Measurements from ENCODE around the gene TBC1D17.

TBC1D17 gene

DNA sequence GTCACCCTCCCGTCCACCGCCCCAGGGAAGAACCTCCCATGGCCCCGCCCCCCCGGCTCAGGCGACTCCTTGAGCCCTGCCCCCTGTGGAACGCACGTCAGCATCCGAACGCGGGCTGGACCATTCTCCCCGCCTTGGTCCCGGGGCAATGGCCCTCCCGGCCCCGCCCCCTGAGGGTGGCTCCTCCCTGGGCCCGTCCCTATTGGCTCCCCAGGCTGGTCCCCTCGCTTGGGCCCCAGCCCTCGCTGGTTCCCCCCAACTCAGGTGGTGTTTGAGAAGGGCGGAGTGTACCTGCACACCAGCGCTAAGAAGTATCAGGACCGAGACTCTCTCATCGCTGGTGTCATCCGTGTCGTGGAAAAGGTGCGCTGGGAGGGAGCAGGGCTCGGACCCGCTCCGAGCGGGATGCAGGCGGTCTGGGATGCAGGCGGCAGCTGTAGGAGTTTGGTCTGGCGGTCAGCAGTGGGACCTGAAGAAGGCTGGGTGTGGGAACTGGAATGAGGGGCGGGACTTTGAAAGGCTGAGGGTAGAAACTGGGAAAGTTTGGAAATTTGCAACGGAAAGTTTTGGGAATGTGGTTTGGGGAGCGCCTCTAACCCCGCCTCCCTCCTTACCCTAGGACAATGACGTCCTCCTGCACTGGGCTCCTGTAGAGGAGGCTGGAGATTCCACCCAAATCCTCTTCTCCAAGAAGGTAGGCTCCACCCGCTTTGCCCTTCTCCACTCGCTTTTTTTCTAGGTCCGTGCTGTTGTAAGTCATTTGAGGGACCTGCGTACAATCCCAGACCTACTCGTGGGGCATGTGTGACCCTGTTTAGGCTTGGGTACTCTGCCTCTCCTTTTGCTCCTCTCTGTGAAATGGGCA is 609 bp downstream of the TBC1D17 start:
- DNase-seq (ENCODE audit: low read depth): peak; percentile 98

- no peak for DNase-seq (ENCODE audit: low read depth)
These were observed 1.2 kb downstream of the TBC1D17 start for GRCh38 chr19:49878744-49879070.

DNA sequence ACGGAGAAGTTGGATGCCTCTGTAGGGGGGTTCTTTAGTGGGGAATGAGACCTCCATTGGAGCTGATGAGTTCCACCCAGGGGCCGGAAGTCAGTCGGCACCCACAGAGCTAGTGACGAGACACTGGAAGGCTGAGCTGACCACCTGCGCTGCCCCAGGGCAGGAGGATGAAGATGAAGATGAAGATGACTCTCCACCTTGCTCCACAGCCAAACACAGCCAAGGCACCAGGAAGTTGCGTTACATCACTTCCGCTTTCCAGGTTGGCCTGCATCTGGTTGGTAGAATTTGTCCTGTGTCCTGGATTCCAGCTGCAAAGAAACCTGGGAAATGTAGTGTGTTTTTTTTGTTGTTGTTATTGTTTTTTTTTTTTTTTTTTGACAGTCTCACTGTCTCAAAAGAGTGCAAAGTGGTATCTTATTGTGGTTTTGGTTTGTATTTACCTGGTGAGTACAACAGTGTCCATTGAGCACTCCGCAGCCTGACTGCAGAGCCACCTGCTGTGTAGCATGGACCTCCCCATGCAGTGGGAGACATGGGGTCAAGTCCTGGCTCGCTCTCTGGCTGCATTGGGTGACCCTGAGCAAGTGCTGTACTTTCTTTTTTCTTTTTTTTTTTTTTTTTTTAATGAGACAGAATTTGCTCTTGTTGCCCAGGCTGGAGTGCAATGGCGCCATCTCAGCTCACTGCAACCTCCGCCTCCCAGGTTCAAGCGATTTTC is 1.9 kb downstream of the TBC1D17 start:
- no peak for DNase-seq (ENCODE audit: low read depth)

DNA sequence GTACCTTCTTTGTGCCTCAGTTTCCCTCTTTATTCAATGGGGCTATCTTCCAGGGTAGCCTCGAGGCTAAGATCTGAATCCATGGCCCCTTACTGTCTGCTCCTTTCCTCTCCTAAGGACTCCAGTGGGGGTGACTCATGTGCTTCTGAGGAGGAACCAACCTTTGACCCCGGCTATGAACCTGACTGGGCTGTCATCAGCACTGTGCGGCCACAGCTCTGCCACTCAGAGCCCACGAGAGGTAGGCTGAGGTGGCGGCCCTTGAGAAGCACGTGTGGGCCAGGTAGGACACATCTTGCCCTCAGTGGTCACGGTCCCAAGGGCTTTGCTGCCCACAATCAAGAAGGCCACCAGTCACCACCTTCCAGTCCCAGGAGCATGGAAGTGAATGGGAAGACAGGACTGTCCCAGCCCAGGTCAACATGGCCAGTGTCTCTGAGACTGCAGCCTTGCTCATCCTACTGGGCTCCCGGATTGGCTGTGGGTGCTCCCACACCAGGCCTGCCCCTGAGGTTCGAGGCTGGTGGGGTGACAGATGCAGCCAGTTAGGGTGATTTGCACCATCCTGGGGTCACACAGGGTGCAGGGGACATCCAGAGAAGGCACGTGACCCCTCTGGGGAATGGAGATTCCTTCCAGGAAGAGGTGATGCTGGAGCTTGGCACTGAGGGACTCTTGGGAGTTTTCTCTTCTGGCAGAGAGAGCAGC is 2.8 kb downstream of the TBC1D17 start:
- DNase-seq (ENCODE audit: low read depth): no peak

GRCh38 chr19:49881186-49881585 is 3.7 kb downstream of the TBC1D17 start:
- no peak for DNase-seq (ENCODE audit: low read depth)

DNA sequence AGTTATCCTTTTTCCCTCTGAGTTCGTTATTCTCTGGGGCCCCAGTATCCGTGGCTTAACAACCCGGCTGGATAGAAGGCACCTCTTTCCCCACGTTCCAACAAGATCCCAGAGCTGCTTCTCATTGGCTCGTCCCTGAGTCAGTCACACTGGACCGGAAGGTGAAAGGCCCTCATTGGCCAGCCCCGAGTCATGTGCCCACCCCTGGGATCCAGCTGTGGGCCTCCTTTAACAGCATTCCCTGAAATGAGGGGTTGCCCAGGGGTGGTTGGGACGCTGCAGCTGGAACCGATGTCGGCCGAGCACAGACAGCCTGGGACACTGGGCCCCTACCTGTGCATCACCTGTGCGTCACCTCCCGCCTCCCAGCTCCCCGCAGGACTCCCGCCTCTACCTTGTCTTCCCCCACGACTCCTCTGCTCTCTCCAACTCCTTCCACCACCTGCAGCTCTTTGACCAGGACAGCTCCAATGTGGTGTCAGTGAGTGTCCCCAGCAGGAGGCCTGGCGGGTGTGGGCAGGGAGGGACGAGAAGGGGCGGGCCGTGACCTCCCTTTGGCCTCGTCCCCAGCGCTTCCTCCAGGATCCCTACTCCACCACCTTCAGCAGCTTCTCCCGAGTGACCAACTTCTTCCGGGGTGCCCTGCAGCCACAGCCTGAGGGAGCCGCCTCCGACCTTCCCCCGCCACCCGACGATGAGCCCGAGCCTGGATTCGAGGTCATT is 4.3 kb downstream of the TBC1D17 start:
- no peak for DNase-seq (ENCODE audit: low read depth)

- no peak for DNase-seq (ENCODE audit: low read depth)
These were observed 5.1 kb downstream of the TBC1D17 start for GRCh38 chr19:49882643-49883042.

DNA sequence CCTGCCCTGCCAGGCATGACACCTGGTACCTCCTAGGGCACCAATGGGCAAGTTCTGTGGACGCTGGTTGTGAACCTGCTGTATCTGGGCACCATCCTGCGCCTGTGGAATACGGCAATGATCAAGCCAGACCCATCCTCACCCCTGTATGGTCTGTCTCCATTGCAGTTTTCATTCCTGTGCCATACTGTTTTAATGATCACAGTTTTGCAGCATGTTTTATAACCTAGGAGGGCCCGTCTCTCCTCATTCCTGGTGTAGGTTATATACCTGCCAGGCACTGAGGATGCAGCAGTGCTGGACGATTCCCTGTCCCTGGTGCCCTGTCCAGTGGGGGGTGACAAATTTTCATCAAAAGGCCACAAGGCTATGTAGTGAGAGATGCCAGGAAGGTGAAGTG is 5.6 kb downstream of the TBC1D17 start:
- no peak for DNase-seq (ENCODE audit: low read depth)

- DNase-seq (ENCODE audit: low read depth): no peak
These were observed 6.6 kb downstream of the TBC1D17 start for GRCh38 chr19:49884109-49884508.

- DNase-seq (ENCODE audit: low read depth): no peak
These were observed 7.3 kb downstream of the TBC1D17 start for GRCh38 chr19:49884760-49885159.

GRCh38 chr19:49887037-49887664 is 9.6 kb downstream of the TBC1D17 start:
- no peak for DNase-seq (ENCODE audit: low read depth)

DNA sequence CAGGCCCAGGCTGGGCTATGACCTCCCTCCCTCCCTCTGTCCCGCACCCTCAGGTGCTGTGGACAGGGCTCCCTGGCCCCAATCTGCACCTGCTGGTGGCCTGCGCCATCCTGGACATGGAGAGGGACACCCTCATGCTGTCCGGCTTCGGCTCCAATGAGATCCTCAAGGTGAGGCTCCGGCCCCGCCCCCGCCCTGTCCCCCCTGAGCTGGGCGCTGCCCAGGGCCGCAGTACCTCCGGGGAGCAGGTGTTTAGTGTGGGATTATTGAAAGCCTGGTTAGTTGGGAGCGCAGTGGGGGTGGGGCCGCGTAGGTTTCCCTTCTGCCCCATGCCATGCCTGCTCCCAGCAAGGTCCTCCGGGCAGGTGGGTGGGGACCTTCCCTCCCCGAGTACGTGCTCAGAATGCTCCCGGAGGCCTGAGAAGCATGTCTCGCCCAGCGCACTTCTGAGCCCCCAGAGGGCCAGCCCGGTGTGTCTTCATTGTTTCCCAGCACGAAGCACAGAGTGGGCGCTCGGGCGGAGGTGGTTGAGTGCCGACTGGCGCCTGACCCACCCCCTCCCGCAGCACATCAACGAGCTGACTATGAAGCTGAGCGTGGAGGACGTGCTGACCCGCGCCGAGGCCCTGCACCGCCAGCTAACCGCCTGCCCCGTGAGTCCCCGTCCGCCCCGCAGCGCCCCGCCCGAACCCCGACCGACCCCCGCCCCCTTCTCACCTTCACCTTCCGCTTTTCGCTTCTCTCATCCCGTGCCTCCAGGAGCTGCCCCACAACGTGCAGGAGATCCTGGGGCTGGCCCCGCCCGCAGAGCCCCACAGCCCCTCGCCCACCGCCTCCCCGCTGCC is 10.4 kb downstream of the TBC1D17 start:
- DNase-seq (ENCODE audit: low read depth): no peak

GRCh38 chr19:49888510-49888824 is 11.0 kb downstream of the TBC1D17 start:
- DNase-seq (ENCODE audit: low read depth): no peak

GRCh38 chr19:49889038-49889686 is 11.7 kb downstream of the TBC1D17 start:
- DNase-seq (ENCODE audit: low read depth): no peak

DNA sequence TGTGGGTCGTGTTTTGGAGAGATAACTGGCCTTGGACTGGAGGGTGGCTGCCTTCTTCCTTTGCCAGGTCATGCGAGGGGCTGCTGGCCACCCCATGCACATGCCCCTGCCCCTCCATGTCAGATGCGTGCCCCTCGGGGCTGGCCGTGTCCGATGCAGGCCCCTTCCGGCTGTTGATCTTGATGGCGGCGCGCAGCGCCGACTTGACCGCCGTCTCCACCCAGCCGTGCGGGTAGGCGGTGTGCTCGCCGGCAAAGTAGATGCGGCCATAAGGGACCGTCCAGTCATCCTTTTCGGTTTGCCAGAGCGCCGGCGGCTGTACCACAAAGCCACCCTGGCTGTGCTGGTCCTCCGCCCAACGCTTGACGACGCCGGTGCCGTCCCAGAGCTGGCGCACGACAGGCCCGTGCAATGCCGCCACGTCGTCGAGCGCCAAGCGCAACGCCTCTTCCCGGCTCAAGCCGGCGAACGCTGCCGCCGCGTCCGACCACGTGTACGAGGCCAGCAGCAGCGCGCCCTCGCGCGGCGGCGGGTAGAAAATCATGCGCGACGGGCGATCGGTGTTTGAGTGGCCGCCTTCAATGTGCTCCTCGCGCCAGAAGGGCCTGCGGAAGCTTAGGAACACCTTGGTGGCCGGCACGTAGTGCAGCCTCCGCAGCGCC is 12.3 kb downstream of the TBC1D17 start:
- DNase-seq (ENCODE audit: low read depth): peak; percentile 45

- DNase-seq (ENCODE audit: low read depth): peak; percentile 37
These were observed 13.1 kb downstream of the TBC1D17 start for GRCh38 chr19:49890349-49891311.

DNA sequence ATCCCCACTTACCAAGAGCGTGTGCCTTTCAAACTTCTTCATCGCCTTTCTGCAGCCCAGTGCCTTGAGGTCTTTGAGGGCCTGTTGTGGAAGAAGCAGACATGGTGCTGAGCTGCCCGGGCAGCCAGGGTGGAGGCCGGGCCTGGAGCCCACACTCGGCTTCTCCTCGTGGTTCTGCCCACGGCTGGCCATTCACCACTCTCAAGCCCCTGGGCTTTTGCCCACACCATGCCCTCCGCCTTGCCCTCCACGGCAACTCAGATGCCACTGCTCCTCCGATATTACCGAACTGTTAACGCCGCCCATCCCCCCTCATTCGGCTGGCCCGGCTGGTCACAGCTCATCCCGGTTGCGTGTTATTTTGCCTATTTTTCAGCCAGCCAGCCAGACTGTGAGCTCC is 13.9 kb downstream of the TBC1D17 start:
- no peak for DNase-seq (ENCODE audit: low read depth)

GRCh38 chr19:49892716-49893115 is 15.2 kb downstream of the TBC1D17 start:
- no peak for DNase-seq (ENCODE audit: low read depth)
